ENCODE data around the gene PRR35.
A peak's percentile ranks its signal among the peaks of the same experiment; 100 is the strongest.
"Not testable (repeated sequence)": the region's sequence is repeated elsewhere in the genome, so short reads cannot be mapped to it uniquely, and the experiment has no call there.

PRR35 gene

DNA sequence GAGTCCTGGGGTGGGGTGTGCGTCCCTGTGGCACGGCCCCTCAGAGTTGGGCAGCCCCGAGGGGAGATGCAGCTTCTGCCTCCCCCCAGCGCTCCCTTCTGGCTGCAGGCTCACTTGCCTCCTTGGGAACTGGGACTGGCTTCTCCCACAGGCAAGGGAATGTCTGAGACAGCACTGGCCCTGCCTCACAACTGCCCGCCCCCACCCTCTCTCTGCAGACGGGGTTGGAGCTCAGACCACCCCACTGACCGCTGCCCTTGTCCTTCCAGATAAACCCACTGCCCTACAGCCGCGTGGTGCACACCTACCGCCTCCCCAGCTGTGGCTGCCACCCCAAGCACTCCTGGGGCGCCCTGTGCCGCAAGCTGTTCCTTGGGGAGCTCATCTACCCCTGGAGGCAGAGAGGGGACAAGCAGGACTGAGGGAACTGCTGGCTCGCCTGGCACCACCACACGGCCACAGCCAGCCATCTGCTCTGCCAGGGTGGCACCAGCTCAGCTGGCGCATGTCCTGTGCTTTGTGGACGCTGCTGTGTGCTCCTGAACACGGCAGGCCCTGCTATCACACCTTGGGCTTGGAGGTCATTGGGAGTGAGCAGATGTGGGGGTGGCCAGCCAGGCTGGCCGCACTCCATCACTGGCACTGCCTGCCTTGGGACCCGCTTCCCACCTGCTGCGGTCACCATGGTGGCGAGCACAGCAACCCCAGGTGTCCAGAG lies 22.6 kb downstream of the PRR35 start:
- DNase-seq = no peak

DNA sequence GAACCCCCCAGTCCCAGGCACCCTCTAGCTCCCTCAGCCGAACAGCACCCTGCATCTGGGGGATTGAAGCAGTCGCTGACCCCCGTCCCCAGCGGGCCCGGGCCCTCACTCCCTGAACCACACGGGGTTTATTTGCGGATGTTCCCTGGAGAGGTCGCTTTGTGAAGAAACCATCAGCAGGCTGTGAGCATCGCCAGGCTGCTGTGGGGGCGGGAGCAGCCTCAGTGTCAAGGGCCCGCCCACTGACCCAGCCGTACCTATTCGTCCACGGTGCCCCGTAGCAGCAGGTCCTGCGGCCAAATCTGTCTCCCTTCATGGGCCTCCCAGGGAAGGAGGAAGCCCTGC lies 23.2 kb downstream of the PRR35 start:
- DNase-seq = no peak

DNA sequence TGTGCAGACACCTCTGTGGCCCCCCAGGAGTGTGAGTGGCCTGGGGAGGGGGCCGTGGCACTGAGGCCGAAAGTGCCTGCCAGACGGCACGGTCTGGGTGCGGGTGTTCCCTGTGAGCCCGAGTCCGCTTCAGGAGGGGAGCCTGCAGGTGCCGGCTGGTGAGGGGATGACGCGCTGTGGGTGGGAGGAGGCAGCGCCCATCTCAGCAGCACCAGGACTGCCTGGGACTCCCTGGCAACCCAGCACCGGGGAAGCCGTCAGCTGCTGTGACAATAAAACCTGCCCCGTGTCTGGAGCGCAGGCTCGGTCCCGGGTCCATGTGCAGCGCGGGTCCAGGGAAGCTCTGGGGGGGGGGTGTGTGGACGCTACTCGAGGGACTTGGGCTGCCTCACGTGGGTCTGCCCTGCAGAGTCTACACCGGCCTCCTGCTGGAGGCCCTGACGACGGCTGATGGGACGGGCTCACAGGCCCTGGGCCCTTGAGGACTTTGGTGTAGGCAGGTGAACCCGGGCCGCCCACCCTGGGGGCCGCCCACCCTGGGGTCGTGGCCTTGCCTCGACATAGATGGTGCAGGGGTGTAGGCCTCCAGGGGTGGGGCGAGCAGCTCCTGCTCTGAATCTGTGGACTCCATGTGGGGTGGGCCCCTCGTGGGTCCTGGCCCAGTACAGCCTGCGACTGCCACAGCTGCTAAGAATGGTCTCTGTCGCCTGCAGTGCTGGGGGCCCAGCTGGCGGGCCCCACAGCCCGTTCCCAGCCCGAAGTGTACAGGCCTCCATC lies 23.8 kb downstream of the PRR35 start:
- no peak for DNase-seq

DNA sequence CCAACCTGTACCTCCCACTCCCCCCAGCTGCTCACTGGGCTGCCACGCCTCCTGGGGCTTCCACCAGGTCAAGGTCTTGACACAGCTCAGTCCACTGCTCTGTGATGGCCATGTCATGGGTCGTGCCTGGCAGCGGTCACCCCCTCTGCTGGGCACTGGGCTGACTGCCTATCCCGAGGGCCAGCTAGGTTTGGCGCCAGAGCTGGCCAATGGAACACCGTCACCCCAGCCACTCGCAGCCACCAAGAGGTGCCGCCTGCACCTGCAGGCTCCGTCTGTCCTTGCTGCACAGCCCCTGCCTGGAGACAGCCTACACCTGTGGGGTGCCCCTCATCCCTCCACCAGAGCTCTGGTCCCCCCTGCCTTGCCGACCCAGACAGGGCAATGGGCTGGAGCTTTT lies 25.2 kb downstream of the PRR35 start:
- DNase-seq = no peak

DNA sequence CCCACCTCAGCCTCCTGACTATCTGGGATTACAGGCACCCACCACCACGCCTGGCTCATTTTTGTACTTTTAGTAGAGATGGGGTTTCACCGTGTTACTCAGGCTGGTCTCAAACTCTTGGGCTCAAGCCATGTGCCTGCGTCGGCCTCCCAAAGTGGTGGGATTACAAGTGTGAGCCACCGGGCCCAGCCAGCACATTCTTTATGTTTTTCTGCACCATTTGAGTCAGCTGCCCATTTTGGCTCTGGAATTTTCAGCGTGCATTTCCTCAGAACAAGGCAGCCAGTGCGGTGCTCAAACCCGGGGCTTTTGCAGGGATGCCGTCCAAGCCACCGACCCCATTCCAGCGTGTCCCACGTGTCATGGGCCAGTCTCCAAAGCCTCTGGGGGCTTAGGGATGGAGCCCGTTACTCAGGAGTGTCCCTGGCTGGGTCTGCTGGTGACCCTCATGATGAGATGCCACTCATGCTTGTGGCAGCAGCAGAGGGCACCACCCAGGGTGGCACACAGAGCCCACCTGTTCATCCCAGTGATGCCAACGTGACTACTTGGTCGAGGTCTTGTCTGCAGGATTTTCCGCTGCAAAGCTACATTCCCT lies 26.0 kb downstream of the PRR35 start:
- no peak for DNase-seq

DNA sequence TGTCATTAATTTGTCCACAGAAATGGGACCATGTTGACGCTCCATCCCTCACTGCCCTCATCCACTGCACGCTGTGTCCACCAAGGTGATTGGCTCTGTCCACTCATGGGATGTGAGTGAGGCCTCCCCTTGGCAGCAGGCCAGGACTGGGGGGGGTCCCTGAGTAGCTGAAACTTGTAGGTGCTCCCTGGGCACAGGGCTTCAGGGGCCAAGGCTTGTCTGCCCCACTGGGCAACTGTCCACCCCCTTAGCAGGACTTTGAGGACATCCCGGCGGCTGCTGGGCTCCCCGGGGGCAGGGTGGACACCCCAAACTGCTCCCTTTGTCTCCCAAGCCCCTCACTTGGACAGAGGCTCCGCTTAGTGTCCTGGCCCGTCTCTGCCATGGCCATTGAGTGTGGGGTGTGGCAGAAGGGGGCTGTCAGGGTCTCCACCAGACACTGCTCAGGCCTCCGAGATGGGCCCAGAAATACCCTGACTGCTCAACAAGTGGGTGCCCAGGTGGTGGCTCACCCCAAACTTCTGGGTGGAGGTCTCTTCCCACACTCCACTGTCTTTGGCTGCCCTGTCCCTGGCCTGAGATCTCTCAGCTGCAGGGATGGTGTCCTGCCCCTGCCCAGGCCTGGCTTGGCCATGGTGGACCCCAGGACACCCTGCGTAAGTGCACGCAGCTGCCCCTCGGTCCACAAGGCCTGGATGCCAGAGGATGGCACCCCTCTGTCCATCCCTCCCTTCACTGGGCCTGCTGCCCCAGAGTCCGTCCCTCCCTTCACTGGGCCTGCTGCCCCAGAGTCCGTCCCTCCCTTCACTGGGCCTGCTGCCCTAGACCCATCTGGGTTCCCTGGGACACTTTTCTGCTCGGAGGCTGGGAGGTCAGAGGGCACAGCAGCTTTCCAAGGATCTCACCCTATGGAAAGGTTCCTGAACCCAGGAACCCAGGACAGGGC lies 26.7 kb downstream of the PRR35 start:
- no peak for DNase-seq

DNA sequence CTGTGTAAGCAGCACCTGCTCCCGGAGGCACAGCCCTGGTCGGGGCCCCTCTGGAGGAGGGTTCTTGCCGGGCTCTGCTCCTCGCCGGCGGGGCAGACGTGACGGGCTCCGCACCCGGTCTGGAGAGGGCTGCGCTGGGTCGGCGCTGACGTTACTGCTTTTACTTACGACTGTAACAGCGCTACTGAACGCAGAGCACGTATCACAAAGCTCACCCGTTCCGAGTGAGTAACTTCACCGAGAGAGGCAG lies 28.4 kb downstream of the PRR35 start:
- DNase-seq = peak; percentile 70

DNA sequence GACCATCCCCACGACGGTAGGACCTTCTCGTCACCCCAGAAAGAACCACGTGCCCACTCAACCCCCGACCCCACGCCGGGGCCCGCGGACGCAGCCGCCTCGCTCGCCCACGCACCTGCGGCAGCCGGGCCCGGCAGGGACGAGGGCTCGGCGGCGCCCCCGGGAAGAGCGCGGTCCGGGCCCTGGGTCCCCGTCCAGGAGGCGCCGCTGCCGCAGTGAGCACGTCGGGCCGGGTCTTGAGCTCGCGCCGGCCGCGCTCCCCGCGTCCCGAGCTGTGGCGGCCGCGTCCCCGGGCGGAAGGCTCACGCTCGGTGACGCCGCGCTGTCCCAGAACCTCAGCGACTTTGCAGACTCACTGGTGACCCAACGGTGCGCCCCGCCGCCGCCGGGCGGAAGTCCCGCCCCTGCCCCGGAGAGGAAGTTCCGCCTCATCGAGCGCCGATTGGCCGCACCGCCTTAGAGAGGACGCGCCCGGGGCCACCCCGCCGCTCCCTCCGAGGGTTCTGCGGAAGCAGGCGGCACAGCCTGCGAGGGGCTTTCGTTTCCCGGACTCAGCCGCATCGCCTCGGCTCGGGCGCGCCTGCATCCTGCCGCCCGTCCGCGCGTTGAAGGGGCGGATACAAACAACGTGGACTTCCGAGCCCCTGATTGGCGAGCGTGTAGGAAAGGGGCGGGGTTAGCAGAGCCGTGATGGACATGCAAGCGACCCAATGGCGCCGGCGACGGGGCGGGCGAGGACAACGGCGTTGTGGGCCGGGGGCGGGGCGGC lies 28.9 kb downstream of the PRR35 start:
- DNase-seq = peak; percentile 100

DNA sequence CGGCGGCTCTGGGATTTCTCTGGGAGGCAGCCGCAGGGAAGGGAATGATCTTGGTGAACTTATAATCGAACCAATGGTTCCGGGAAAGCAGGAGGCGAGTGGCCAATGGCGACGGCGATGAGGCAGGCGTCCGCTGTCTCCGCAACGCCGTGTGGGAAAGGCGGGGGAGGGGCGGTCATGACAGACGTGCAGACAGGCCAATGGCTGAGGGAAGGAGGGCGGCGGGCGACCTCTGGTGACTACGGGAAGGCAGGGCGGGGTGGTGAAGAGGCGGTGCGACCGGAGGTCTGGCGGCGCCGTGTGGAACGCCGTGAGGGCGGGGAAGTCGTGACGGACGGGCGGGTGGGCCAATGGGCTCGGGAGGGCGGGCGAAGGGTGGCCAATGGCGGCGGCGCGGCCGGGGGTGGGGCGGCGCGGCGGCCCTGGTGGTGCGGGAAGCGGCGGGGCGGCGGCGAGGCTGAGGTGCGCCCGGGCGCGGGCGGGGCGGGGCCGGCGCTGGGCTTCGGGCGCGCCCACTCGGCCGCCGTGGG lies 29.5 kb downstream of the PRR35 start, which contains the start of gene RAB40C:
Gene RAB40C (plus strand): TSS at position 409 of the 530 bp plus-strand sequence. CDS start 226 bp downstream, outside the sequence.
- peak; percentile 99 for DNase-seq

DNA sequence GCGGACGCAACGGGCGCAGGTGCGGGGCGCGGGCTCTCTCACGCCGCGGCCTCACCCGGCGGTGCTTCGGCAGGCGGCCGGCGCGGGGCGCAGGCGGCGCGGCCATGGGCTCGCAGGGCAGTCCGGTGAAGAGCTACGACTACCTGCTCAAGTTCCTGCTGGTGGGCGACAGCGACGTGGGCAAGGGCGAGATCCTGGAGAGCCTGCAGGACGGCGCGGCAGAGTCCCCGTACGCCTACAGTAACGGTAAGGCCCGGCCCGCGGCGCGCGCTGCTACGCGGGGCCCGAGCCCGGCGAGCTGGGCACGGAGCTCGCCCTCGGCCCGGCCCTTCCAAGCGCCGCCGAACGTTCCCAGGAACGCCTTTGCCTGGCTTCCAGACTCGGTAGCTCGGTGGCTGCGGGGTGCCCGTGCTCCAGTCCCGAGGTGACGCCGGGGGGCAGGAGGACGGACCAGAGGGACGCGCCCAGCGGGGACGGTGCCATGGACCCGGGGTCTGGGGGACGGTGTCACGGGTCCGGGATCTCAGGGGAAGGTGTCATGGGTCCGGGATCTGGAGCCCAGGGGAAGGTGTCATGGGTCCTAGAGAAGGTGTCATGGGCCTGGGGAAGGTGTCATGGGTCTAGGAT lies 30.1 kb downstream of the PRR35 start:
- DNase-seq = no peak

DNA sequence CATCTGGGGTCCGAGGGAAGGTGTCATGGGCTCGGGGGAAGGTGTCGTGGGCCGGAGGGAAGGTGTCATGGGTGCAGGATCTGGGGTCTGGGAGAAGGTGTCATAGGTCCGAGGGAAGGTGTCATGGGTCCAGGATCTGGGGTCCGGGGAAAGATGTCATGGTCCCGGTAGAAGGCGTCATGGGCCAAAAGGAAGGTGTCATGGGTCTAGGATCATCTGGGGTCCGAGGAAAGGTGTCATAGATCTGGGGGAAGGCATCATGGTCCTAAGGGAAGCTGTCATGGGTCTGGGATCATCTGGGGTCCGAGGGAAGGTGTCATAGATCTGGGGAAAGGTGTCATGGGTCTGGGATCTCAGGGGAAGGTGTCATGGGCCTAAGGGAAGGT lies 30.6 kb downstream of the PRR35 start:
- no peak for DNase-seq

DNA sequence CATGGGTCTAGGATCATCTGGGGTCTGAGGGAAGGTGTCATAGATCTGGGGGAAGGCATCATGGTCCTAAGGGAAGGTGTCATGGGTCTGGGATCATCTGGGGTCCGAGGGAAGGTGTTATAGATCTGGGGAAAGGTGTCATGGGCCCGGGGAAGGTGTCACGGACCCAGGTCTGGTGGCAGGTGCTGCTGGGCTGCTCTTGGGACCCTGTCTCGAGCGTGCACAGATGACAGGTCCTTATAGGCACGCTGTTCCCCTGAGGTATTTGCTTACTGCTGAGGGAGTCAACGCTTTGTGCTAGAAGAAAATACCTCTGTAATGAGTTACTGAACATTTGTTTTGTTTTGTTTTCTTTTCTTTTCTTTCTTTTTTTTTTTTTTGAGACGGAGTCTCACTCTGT lies 31.0 kb downstream of the PRR35 start:
- no peak for DNase-seq

DNA sequence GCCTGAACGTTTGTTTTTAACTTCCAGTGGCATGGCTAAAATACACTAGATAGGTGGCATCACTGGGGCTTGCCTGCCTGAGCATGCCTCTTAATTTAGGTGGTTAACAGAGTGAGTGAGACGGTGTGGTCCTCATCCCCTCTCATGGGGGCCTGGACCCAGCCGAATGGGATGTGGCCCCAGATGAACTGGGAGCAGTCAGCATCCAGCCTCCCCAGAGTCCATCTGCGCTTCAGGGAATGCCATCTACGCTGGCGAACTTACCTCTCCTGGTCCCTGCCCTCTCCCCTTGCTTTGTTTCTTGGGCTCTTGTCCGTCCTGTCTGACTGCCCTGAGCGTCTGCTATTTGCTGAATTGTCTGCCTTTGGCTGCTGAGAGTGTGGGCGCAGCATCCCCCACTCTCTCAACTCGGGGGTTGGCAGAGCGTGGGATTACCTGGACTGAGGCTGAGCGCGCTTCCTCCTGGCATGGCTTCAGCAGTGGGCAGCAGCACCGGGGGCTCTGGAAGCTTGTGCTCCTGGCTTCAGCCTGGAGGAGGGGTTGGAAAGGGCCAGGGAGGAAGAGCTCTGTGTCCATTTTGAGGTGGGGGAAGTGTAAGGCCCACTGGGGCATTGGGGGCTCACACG lies 31.8 kb downstream of the PRR35 start:
- DNase-seq = no peak

DNA sequence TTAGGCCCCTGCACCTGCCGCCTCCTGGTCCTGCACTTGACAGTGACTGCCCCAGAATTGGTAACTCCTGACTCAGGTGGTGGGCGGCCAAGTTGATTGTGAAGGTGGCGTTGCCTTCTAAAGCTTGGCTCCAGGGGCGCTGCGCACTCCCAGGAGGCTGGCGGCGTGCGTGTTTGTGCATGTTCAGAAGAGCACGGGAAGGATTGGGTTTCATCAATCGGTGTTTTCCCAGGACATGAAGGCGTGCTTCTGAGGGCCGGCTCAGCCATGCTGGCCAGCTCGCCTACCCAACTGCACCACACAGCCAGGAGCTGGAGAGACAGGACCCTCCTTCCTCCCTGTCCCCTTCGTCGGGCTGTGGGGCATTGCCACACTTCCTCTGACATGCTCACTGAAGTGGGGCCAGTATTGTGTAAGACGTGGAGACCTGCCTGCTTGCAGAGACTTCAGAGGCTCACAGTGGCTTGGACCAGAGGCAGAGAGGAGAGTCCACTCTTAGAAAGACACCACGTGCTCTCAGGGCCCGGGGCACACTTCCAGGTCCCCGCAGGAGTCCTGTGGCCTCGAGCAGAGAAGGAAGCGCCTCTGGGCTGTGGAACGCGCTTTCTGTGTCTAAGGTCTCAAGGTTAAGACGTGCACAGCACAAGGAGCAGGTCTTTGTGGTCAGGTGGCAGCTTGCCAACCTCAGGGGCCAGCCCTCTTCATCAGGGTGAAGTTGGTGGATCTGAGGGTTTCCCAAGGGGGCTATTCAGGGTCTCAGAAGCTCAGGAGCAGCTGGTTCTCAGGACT lies 32.5 kb downstream of the PRR35 start:
- no peak for DNase-seq

DNA sequence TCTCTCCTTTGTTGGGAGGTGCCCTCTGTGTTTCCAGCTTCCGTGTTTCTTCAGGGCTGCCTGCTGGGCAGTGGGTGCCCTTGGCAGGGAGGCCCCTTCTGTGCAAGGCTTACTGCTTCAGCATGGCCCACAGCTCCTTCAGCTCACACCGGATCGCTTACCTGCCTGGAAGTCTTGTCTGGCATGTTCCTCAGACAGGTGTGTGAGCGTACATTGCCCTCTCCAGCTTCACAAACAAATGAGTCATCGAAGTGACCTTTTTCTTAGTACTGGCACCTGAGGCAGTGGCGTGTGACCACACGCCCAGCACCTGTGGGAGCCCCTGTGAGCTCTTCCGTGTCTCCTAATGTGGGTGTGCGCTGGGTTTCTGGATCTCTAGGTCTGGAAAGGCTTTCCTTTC lies 33.2 kb downstream of the PRR35 start:
- no peak for DNase-seq

DNA sequence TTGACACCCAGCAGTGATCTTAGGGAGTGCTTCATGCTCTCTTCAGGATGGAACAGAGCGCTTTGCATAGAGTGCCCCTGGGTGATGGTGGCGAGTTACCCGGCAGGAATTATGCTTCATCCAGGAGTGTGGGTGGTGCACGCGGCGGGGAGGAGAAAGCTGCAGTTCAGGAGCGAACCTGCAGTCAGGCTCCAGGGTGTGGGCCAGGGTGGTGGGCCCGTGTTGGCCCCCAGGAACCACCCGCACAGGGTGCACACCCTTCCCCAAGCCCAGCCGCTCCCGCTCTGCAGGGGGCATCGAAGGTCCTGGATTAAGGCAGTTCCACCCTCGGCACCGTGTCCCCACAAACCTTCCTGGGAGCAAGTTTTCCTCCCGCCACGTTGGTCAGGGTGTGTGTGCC lies 33.6 kb downstream of the PRR35 start:
- no peak for DNase-seq

DNA sequence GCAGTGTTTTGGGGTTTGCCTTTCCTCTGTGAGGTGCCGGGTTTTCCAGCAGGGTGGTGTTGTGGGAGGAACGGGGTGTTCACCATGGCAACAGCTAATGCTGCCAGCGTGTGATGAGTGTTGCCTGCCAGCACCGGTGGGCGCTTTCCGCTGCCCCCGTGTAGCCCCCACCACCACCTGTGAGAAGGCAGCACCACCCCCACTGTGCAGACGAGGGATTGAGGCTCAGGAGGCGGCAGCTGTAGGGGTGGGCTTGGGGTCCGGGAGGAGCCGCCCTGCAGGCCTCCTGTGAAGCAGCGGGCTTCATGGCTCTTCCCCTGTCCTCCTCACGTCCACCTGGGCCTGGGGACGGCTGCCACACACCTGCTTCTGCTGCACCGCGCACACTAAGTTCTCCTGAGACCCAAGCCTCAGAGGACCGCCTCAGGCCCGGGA lies 34.9 kb downstream of the PRR35 start:
- DNase-seq = no peak

DNA sequence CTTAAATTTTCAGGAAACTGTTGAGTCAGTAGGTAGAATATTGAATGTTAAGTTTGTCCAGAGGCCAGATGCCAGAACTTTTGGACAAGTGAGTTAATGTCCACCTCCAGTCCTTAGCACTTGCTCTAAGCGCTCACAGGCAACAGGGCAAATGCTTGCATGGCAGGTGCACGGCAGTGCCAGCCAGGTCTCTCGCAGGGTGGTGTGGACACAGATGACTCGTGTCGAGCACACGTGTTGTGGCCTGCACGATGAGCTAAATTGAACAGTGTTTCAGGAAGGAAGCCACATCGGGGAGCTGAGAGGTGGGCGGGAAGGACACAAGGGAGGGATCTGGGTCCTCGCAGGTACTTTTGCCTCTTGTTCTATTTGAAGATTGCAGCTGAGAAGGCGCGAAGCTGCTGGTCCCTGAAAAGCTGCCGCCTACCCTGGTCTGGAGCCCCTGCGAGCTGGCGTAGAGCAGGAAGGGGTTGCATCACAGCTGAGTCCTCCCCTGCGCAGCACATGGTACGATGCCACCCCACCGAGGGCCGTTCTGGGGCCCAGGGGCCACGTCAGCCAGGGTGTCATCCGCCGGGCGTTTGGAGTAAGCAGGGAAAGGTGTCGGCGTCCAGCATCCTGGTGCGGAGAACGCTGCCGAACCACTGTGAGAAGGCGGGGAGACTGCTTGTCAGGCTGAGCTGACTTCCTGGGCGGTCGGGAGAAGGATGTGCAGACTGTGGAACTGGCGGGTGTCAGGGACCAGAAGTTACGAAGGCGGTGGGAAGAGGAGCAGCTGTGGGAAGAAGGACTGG lies 35.9 kb downstream of the PRR35 start:
- DNase-seq = no peak

DNA sequence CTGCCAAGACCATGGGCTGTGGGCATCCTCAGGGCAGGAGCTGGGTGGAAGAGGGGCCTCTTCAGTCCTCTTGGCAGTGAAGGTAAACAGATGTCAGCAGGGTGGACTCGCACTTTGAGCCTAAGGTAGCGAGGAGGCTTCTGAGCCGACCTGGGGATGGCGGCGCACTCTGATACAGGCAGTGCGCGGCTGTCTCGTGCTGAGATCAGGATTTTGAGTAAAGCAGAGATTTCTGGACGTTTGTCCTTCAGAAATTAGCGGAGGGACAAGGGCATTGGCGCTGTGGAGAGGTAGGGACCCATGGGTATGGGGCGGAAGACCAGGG lies 36.5 kb downstream of the PRR35 start:
- no peak for DNase-seq

DNA sequence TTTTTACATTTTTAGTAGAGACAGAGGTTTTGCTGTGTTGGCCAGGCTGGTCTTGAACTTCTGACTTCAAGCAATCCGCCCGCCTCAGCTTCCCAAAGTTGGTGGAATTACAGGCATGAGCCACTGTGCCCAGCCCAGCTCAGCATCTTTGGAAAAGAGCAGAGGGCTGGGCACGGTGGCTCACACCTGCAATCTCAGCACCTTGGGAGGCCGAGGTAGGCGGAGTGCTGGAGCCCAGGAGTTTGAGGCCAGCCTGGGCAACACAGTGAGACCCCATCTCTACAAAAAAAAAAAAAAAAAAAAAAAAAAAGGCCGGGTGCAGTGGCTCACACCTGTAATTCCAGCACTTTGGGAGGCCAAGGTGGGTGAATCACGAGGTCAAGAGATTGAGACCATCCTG lies 37.5 kb downstream of the PRR35 start:
- not testable (repeated sequence) for DNase-seq
